Liver (tissue), 9 donors: ENCODE measurements around the gene SECISBP2L. TPM values are rescaled to one million over a fixed set of nuclear protein-coding genes. Genes with fewer than 3 reads are reported as not detected.

Experiments used
- DNase-seq: peaks from one replicate; pipeline ENCODE4 v3.0.0-alpha.2; 2017; ENCODE audit warnings: low spot score
- H3K27ac ChIP-seq, 2 donors: one replicate each; pipeline ENCODE4 v1.7.0; 2013; ENCODE audit warnings: inconsistent platforms in 2 of 2, low read length in 2 of 2, control low read depth in 1 of 2, low read depth in 1 of 2, mild to moderate bottlenecking in 1 of 2
- H3K27me3 ChIP-seq, 4 donors: one replicate each; pipeline versions ENCODE4 v1.6.1 to v1.7.0; 2013; ENCODE audit warnings: low read length in 3 of 4, inconsistent platforms in 1 of 4, mild to moderate bottlenecking in 1 of 4, moderate library complexity in 1 of 4; ENCODE audit not compliant: control insufficient read depth in 4 of 4, insufficient read depth in 4 of 4
- H3K36me3 ChIP-seq, 4 donors: one replicate each; pipeline versions ENCODE4 v1.6.1 to v1.7.0; 2013; ENCODE audit warnings: low read length in 3 of 4, mild to moderate bottlenecking in 3 of 4, low read depth in 1 of 4, moderate library complexity in 1 of 4; ENCODE audit not compliant: control insufficient read depth in 4 of 4, insufficient read depth in 3 of 4
- H3K4me1 ChIP-seq, 4 donors: one replicate each; pipeline versions ENCODE4 v1.6.1 to v1.7.0; 2013; ENCODE audit warnings: low read length in 3 of 4, mild to moderate bottlenecking in 3 of 4, moderate library complexity in 1 of 4; ENCODE audit not compliant: control insufficient read depth in 4 of 4, insufficient read depth in 4 of 4
- H3K4me3 ChIP-seq, 3 donors: one replicate each; pipeline versions ENCODE4 v1.6.1 to v1.7.0; 2013; ENCODE audit warnings: low read length in 3 of 3, control low read depth in 1 of 3, low read depth in 1 of 3, mild to moderate bottlenecking in 1 of 3
- H3K9ac ChIP-seq, 2 donors: one replicate each; pipeline ENCODE4 v1.7.0; 2013; ENCODE audit warnings: low read length in 2 of 2, mild to moderate bottlenecking in 2 of 2, moderate library complexity in 2 of 2, control low read depth in 1 of 2, low read depth in 1 of 2
- H3K9me3 ChIP-seq, 4 donors: one replicate each; pipeline versions ENCODE4 v1.6.1 to v1.7.0; 2013; ENCODE audit warnings: low read length in 3 of 4; ENCODE audit not compliant: control insufficient read depth in 4 of 4
- ATF3 ChIP-seq: IDR thresholded peaks from 2 replicates; pipeline ENCODE4 v1.6.1; 2016; ENCODE audit warnings: antibody characterized with exemption
- CTCF ChIP-seq: fragments of 150-350 bp; IDR thresholded peaks from 2 replicates; pipeline ENCODE4 v1.5.1; 2017; ENCODE audit warnings: improper control_type of control experiment, low read depth, low read length; ENCODE audit not compliant: missing input control
- EGR1 ChIP-seq, 2 donors: IDR thresholded peaks; 2 replicates each; pipeline ENCODE4 v1.6.1; 2016 to 2018; ENCODE audit warnings: antibody characterized with exemption in 2 of 2, low read depth in 2 of 2
- FOXA1 ChIP-seq: IDR thresholded peaks from 2 replicates; pipeline ENCODE4 v1.6.1; 2016; ENCODE audit warnings: antibody characterized with exemption
- FOXA2 ChIP-seq: IDR thresholded peaks from 2 replicates; pipeline ENCODE4 v1.6.1; 2016; ENCODE audit warnings: antibody characterized with exemption
- HNF4A ChIP-seq, 2 donors: conservative IDR thresholded peaks; 2 replicates each; pipeline ENCODE4 v1.6.1; 2016; ENCODE audit warnings: antibody characterized with exemption in 2 of 2, mild to moderate bottlenecking in 2 of 2
- HNF4G ChIP-seq: IDR thresholded peaks from 2 replicates; pipeline ENCODE4 v1.6.1; 2016; ENCODE audit warnings: antibody characterized with exemption
- JUND ChIP-seq, 2 donors: IDR thresholded peaks; 2 replicates each; pipeline ENCODE4 v1.6.1; 2016; ENCODE audit warnings: antibody characterized with exemption in 2 of 2
- MAX ChIP-seq: IDR thresholded peaks from 2 replicates; pipeline ENCODE4 v1.6.1; 2016; ENCODE audit warnings: antibody characterized with exemption
- NR2F2 ChIP-seq: IDR thresholded peaks from 2 replicates; pipeline ENCODE4 v1.6.1; 2016; ENCODE audit warnings: antibody characterized with exemption
- RAD21 ChIP-seq, 2 donors: IDR thresholded peaks; 2 replicates each; pipeline ENCODE4 v1.6.1; 2016; ENCODE audit warnings: antibody characterized with exemption in 2 of 2, mild to moderate bottlenecking in 2 of 2
- REST ChIP-seq: IDR thresholded peaks from 2 replicates; pipeline ENCODE4 v1.6.1; 2016; ENCODE audit warnings: antibody characterized with exemption, mild to moderate bottlenecking
- RXRA ChIP-seq, 2 donors: IDR thresholded peaks; 2 replicates each; pipeline ENCODE4 v1.6.1; 2017 to 2018; ENCODE audit warnings: antibody characterized with exemption in 2 of 2, mild to moderate bottlenecking in 1 of 2
- SP1 ChIP-seq: IDR thresholded peaks from 2 replicates; pipeline ENCODE4 v1.6.1; 2018; ENCODE audit warnings: antibody characterized with exemption, mild to moderate bottlenecking
- TAF1 ChIP-seq: conservative IDR thresholded peaks from 2 replicates; pipeline ENCODE4 v1.6.1; 2016; ENCODE audit warnings: antibody characterized with exemption, mild to moderate bottlenecking
- YY1 ChIP-seq: IDR thresholded peaks from 2 replicates; pipeline ENCODE4 v1.6.1; 2016; ENCODE audit warnings: antibody characterized with exemption, mild to moderate bottlenecking
- ZBTB33 ChIP-seq: IDR thresholded peaks from 2 replicates; pipeline ENCODE4 v1.6.1; 2016; ENCODE audit warnings: antibody characterized with exemption
- WGBS: extraction: QIAGEN DNeasy Blood & Tissue Kit; methylation state at CpG from one replicate; pipeline ENCODE4 v1.1.7; 2013; 5-methylcytosine and 5-hydroxymethylcytosine counted together
- polyA plus RNA-seq, 2 donors: library from polyadenylated mRNA; stranded (reverse) in 1 of 2; unstranded in 1 of 2; fragments of 200-250 nt in 1 of 2; fragments of >200 nt in 1 of 2; fragmentation: Nextera tagmentation in 1 of 2; extraction: Ambion mirVana in 1 of 2; gene quantifications; one replicate each; pipeline versions ENCODE4 v1.2.1 to v1.2.3, GENCODE V29; 2013 to 2015
- total RNA-seq, 2 donors: library from RNA; depleted of rRNA; stranded (reverse); fragments of >200 nt; gene quantifications; one replicate each; pipeline ENCODE4 v1.2.3, GENCODE V29; 2014
- donor health status: healthy.
- donor health status: healthy.
- donor health status: healthy.
- donor health status: healthy.
- donor health status: healthy.

Gene SECISBP2L
- total and polyA plus RNA-seq, 4 donors, result 5.7 to 15.7 (median 14.3) TPM

GRCh38 chr15:48966595-48967301 lies 79.5 kb downstream of the SECISBP2L start:
- H3K27me3 ChIP-seq, result peaks cover 0 to 11% (median 0%) of the 10 kb centered on the region in 4 donors
- H3K4me3 ChIP-seq, result no peak overlapping the region
- 68% methylated on average over 2 of the region's 2 CpGs for WGBS
- no peak for DNase-seq
- no peak overlapping the region for H3K9ac ChIP-seq
- peaks cover 3 to 15% (median 11%) of the 10 kb centered on the region in 4 donors for H3K4me1 ChIP-seq
- H3K27ac ChIP-seq, result no peak overlapping the region
- H3K9me3 ChIP-seq, result no peaks in the 10 kb centered on the region
- H3K36me3 ChIP-seq, result no peaks in the 10 kb centered on the region
- TF ChIP-seq MAX (no peak), ZBTB33 (no peak), TAF1 (no peak), FOXA2 (no peak), HNF4G (no peak), RAD21 (IDR thresholded peaks at IDR 0.05) (no peak), RXRA (IDR thresholded peaks at IDR 0.05) (no peak), NR2F2 (no peak), ATF3 (no peak), EGR1 (IDR thresholded peaks at IDR 0.05; ENCODE audit: low read depth in 2 of 2) (no peak), HNF4A (conservative IDR thresholded peaks at IDR 0.05) (no peak), REST (no peak), YY1 (no peak), FOXA1 (no peak), CTCF (no peak), JUND (IDR thresholded peaks at IDR 0.05) (no peak), SP1 (no peak)
